Measurements from ENCODE around the gene GSG1L.

DNA sequence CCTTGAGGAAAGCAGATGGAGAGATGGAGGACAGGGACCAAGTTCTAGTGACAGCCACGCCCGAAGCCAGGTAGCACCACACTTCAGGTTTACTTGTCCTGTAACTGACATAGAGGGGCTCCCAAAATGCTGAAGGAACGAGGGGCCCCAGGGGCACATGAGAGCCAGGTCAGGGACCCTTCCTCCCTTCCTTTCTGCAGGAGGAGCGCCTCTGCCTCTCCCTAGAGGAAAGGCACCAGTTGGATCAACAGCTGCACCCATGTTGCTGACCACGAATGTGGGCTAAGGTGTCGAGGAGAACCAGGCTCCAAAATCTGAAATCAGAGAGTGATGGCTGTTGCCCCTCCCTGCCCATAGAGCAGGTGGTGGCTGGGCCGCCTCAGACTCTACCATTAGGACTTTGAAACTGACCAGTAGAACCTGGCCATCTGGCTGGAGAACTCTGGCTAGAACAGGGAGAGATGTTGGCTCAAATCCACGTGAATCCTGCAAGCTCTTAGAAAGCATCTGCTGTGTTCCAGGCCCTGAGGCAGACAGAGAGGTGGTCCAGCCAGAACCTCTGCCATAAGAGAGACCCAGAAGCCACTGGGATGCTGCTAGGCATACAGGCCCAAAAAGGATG lies 294.8 kb downstream of the GSG1L start:
- TF ChIP-seq CTCF (conservative IDR thresholded peaks at IDR 0.05) (no peak), ZFX (IDR thresholded peaks at IDR 0.05) (no peak)

Data from C4-2B (cell line).